ENCODE results near the gene CFAP20DC. TPM values are rescaled to one million over a fixed set of nuclear protein-coding genes. Genes with fewer than 3 reads are reported as not detected.

The CFAP20DC gene
- total RNA-seq, 1 donor from 2014 or later: 8.0 TPM

GRCh38 chr3:58724336-58724735 is 325.5 kb downstream of the CFAP20DC start:
- Mint-ChIP-seq H3K27me3 (peaks cover 3% of the 10 kb centered on the region), H3K9me3 (ENCODE audit: low read depth) (peaks cover 8% of the 10 kb centered on the region), H3K4me3 (ENCODE audit: low read depth) (no peak overlapping the region), H3K36me3 (ENCODE audit: insufficient read depth) (no peaks in the 10 kb centered on the region), H3K4me1 (ENCODE audit: low read depth) (peaks cover 24% of the 10 kb centered on the region), H3K27ac (peak overlapping the region; percentile 87)
- DNase-seq (ENCODE audit: low spot score, unreplicated experiment): no peak
- no peak for TF ChIP-seq CTCF (IDR thresholded peaks at IDR 0.05; ENCODE audit: unreplicated experiment)

GRCh38 chr3:58723173-58723572 is 326.7 kb downstream of the CFAP20DC start:
- peaks cover 24% of the 10 kb centered on the region for H3K4me1 Mint-ChIP-seq (ENCODE audit: low read depth)
- TF ChIP-seq CTCF (IDR thresholded peaks at IDR 0.05; ENCODE audit: unreplicated experiment): no peak
- H3K27me3 Mint-ChIP-seq: peaks cover 3% of the 10 kb centered on the region
- H3K36me3 Mint-ChIP-seq (ENCODE audit: insufficient read depth): no peaks in the 10 kb centered on the region
- DNase-seq (ENCODE audit: low spot score, unreplicated experiment): no peak
- H3K9me3 Mint-ChIP-seq (ENCODE audit: low read depth): peaks cover 8% of the 10 kb centered on the region
- H3K4me3 Mint-ChIP-seq (ENCODE audit: low read depth): no peak overlapping the region
- no peak overlapping the region for H3K27ac Mint-ChIP-seq

GRCh38 chr3:58722561-58722960 is 327.3 kb downstream of the CFAP20DC start:
- no peaks in the 10 kb centered on the region for H3K36me3 Mint-ChIP-seq (ENCODE audit: insufficient read depth)

GRCh38 chr3:58720526-58720925 is 329.3 kb downstream of the CFAP20DC start:
- Mint-ChIP-seq H3K4me1 (ENCODE audit: low read depth) (peaks cover 23% of the 10 kb centered on the region), H3K27ac (no peak overlapping the region), H3K27me3 (peaks cover 3% of the 10 kb centered on the region), H3K4me3 (ENCODE audit: low read depth) (no peak overlapping the region), H3K36me3 (ENCODE audit: insufficient read depth) (no peaks in the 10 kb centered on the region), H3K9me3 (ENCODE audit: low read depth) (no peaks in the 10 kb centered on the region)
- no peak for DNase-seq (ENCODE audit: low spot score, unreplicated experiment)
- TF ChIP-seq CTCF (IDR thresholded peaks at IDR 0.05; ENCODE audit: unreplicated experiment): no peak

More at GRCh38 chr3:58722561-58722960, 327.3 kb downstream of the CFAP20DC start:
- peaks cover 24% of the 10 kb centered on the region for H3K4me1 Mint-ChIP-seq (ENCODE audit: low read depth)
- peaks cover 8% of the 10 kb centered on the region for H3K9me3 Mint-ChIP-seq (ENCODE audit: low read depth)
- H3K27me3 Mint-ChIP-seq: peaks cover 3% of the 10 kb centered on the region
- H3K27ac Mint-ChIP-seq: no peak overlapping the region
- no peak for DNase-seq (ENCODE audit: low spot score, unreplicated experiment)
- no peak for TF ChIP-seq CTCF (IDR thresholded peaks at IDR 0.05; ENCODE audit: unreplicated experiment)
- no peak overlapping the region for H3K4me3 Mint-ChIP-seq (ENCODE audit: low read depth)

- TF ChIP-seq CTCF (IDR thresholded peaks at IDR 0.05; ENCODE audit: unreplicated experiment): no peak
- peaks cover 3% of the 10 kb centered on the region for H3K27me3 Mint-ChIP-seq
- H3K36me3 Mint-ChIP-seq (ENCODE audit: insufficient read depth): no peaks in the 10 kb centered on the region
- H3K4me3 Mint-ChIP-seq (ENCODE audit: low read depth): no peak overlapping the region
- H3K4me1 Mint-ChIP-seq (ENCODE audit: low read depth): peaks cover 22% of the 10 kb centered on the region
- DNase-seq (ENCODE audit: low spot score, unreplicated experiment): no peak
- no peaks in the 10 kb centered on the region for H3K9me3 Mint-ChIP-seq (ENCODE audit: low read depth)
- H3K27ac Mint-ChIP-seq: peak overlapping the region; percentile 17
These were observed 330.1 kb downstream of the CFAP20DC start for GRCh38 chr3:58719684-58720083.

Data from progenitor cell of endocrine pancreas (in vitro differentiated cells).